Right cardiac atrium (tissue), 5 donors: ENCODE measurements around the gene EDN2. TPM values are rescaled to one million over a fixed set of nuclear protein-coding genes. Genes with fewer than 3 reads are reported as not detected.

ENCODE experiments used
- ATAC-seq, 2 donors: fragments of 200-7000 bp; cut with Tn5 transposase; one replicate each; pipeline versions ENCODE4 v1.8.0 to v1.9.1; 2020; ENCODE audit warnings: moderate library complexity in 2 of 2, mild to moderate bottlenecking in 1 of 2
- DNase-seq, 3 donors: peaks; one replicate each; pipeline ENCODE4 v3.0.0-alpha.2; 2020
- H3K27ac ChIP-seq: one replicate; pipeline ENCODE4 v1.5.1; 2013; ENCODE audit warnings: mild to moderate bottlenecking, low read length, control low read depth, moderate library complexity
- H3K27me3 ChIP-seq: one replicate; pipeline ENCODE4 v1.6.1; 2013; ENCODE audit not compliant: control insufficient read depth, insufficient read depth
- H3K4me1 ChIP-seq: one replicate; pipeline ENCODE4 v1.6.1; 2013; ENCODE audit warnings: low read length; ENCODE audit not compliant: control insufficient read depth, insufficient read depth
- H3K4me3 ChIP-seq: one replicate; pipeline ENCODE4 v1.5.1; 2013; ENCODE audit warnings: low read length, control low read depth
- H3K9me3 ChIP-seq: one replicate; pipeline ENCODE4 v1.6.1; 2013; ENCODE audit warnings: low read length; ENCODE audit not compliant: control insufficient read depth
- WGBS: extraction: QIAGEN DNeasy Blood & Tissue Kit; methylation state at CpG from one replicate; pipeline ENCODE4 v1.1.7; 2013; 5-methylcytosine and 5-hydroxymethylcytosine counted together
- intact Hi-C, 4 donors: fragments of 100-400 bp; cut with DNase I; formaldehyde crosslinking; loops; one replicate each; pipeline versions ENCODE4 v1.11.0 to v1.14.0; 2022 to 2023
- polyA plus RNA-seq: library from polyadenylated mRNA; stranded (reverse); fragments of 200-250 nt; gene quantifications from one replicate; pipeline ENCODE4 v1.2.3, GENCODE V29; 2013
- total RNA-seq, 4 donors: library from RNA; stranded (reverse); fragmentation: NEBNext Ultra II Directional; extraction: Animal tissue kit (Norgen Biotek cat#: 25700); gene quantifications; one replicate each; pipeline ENCODE4 v1.2.1, GENCODE V29; 2021
- donor health status: healthy with polysubstance abuse.
- donor health status: DM: no; HTN: yes; CAD: no.
- donor health status: DM: no; HTN: no; CAD: no.
- donor health status: DM: no; HTN: yes; CAD: no; lungs with severe emphysema.
- donor health status: DM: yes; HTN: yes; CAD: no.

EDN2 gene
- total and polyA plus RNA-seq, 5 donors: 0.07 to 0.56 (median 0.37) TPM

DNA sequence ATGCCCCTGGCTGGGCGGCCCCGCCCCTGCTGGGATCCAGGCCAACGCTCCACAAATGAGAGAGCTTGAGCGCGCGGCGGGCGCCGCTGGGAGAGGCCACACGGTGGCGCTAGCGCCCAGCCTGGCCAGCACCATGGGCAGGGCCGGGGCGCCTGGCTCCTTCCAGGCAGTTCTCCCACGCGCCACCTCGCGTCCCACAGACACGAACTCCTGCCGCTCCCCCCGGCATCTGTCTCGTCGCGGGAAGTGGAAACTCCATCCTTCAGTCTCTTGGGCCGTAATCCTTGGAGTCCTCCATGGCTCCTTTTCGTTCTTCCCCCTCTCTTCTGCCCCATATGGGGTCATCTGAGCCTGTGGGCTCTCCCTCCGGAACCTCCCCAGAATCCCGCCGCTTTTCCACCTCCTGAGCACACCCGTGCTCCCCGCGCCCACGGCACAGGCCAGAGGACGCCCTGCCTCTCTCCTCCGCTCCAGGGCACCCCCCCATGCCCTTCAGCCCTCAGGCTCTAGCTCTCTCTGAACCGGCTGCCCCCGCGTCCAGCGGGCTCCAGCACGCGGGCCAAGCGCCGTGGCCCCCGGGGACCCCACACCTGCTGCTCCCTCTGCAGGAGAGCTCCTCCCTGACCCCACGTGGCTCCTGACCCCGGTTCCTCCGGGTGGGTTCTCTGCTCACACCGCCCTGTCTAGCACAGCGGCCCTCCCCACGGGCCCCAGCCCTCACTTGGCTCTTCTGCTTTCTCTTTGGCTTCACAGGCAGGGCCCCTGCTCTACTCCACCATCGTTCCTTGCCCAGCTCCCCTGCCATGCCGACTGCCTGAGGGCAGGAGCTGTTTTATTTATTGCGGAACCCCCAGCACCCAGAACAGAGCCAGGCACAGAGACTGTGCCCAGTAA is 31.9 kb upstream of the EDN2 start:
- peak; percentile 90 to 98 (median 97) for DNase-seq
- peak overlapping the region; percentile 37 for H3K4me3 ChIP-seq
- H3K4me1 ChIP-seq: peaks cover 3% of the 10 kb centered on the region
- ATAC-seq: peak; percentile 93 to 95
- no peaks in the 10 kb centered on the region for H3K27me3 ChIP-seq
- intact Hi-C loops: no loop called here
- no peak overlapping the region for H3K27ac ChIP-seq
- WGBS: 14% methylated on average over 53 of the region's 53 CpGs
- H3K9me3 ChIP-seq: no peaks in the 10 kb centered on the region

DNA sequence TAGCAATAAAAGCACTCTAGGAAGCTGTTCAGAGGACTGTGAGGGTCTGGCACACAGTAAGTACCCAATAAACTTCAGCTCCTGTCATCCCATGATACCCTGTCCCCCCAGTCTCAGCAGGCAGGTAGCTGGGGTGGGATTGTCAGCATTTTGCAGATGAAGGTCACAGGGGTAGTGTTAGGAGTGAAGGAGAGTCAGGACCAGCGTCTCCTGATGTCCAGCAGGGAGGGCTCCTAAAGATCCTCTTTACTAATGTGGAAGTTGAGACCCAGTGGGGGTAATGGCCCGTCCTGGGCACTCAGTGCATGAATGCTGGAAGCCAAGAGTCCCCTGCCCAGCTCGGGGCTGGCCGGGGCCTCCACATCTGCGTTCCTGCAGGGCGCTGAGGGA is 31.3 kb upstream of the EDN2 start:
- H3K4me1 ChIP-seq: peaks cover 3% of the 10 kb centered on the region
- WGBS: 9% methylated on average over 6 of the region's 6 CpGs
- no peak for DNase-seq
- intact Hi-C loops: no loop called here
- H3K4me3 ChIP-seq: no peak overlapping the region
- H3K9me3 ChIP-seq: no peaks in the 10 kb centered on the region
- H3K27ac ChIP-seq: peak overlapping the region; percentile 28
- no peaks in the 10 kb centered on the region for H3K27me3 ChIP-seq
- no peak for ATAC-seq

DNA sequence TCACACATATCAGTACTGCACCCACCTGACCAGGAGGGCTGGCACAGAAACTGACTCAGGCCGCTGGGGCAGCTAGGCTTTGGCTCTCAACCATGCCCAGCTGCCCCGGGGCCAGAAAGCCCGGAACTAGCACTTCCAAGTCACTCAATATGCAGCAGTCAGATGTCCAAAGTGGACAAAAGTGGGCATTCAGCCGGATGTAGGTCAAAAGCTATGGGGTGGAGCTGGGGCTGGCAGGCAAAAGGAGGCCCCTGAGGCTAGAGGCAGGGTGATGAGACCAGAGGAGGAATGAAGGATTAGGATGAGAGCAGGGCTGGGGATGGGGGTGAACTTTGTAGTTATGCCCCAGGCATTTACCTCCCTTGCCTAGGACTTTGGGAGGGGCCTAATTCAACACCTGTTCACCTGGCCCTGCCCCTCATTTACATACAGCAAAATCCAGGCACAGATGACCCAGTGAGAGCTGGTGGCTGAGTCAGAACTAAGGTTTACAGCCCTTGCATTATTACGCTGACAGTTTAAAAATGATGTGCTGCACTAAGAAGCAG is 30.7 kb upstream of the EDN2 start:
- no peaks in the 10 kb centered on the region for H3K27me3 ChIP-seq
- H3K4me1 ChIP-seq: peaks cover 3% of the 10 kb centered on the region
- ATAC-seq (no peak), DNase-seq (peak in 1 of 3 donors; percentile 62)
- 57% methylated on average over 5 of the region's 5 CpGs for WGBS
- H3K27ac ChIP-seq: no peak overlapping the region
- H3K4me3 ChIP-seq: no peak overlapping the region
- intact Hi-C loops: no loop called here
- H3K9me3 ChIP-seq: no peaks in the 10 kb centered on the region

DNA sequence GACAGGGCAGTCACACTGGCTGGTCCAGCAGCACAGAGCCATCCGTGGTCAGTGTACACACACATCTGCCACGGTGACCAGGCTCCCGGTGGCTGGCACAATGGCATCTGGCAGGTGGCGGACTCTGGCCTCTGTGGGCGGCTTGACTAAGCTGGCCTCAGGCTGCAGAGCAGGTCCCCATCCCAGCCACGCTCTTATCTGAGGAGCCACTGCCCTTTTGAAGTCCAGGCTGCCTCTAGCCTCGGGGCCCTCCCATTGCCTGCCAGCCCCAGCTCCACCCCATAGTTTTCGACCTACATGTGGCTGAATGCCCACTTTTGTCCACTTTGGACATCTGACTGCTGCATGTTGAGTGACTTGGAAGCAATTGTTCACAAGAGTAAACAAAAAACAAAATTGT is 29.9 kb upstream of the EDN2 start:
- intact Hi-C loops: no loop called here

DNA sequence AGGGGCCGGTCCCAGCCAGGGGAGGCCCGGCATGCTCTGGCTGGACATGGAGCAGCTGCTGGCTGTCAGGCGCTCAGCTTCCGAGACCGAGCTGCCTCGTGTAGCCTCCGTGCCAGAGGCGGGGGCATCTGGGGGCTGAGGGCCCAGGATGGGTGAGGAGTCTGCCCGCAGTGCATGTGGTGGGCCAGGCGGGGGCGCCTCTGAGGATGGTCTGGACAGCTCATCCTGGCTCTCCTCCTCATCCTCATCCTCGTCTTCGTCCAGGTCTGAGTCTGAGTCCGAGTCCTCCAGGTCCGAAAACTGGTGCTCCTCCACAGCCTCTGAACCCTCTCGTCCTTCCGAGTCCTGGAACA is 28.9 kb upstream of the EDN2 start:
- WGBS: 77% methylated on average over 17 of the region's 17 CpGs
- Histone ChIP-seq H3K9me3 (no peaks in the 10 kb centered on the region), H3K27ac (no peak overlapping the region), H3K4me1 (peaks cover 3% of the 10 kb centered on the region), H3K27me3 (no peaks in the 10 kb centered on the region), H3K4me3 (no peak overlapping the region)
- intact Hi-C loops: no loop called here
- DNase-seq (peak in 1 of 3 donors; percentile 56), ATAC-seq (no peak)

More for the DNA sequence above, 29.9 kb upstream of the EDN2 start:
- WGBS: 72% methylated on average over 8 of the region's 8 CpGs
- H3K27ac ChIP-seq: no peak overlapping the region
- ATAC-seq (no peak), DNase-seq (peak in 1 of 3 donors; percentile 51)
- H3K4me3 ChIP-seq: no peak overlapping the region
- H3K9me3 ChIP-seq: no peaks in the 10 kb centered on the region
- peaks cover 3% of the 10 kb centered on the region for H3K4me1 ChIP-seq
- H3K27me3 ChIP-seq: no peaks in the 10 kb centered on the region

DNA sequence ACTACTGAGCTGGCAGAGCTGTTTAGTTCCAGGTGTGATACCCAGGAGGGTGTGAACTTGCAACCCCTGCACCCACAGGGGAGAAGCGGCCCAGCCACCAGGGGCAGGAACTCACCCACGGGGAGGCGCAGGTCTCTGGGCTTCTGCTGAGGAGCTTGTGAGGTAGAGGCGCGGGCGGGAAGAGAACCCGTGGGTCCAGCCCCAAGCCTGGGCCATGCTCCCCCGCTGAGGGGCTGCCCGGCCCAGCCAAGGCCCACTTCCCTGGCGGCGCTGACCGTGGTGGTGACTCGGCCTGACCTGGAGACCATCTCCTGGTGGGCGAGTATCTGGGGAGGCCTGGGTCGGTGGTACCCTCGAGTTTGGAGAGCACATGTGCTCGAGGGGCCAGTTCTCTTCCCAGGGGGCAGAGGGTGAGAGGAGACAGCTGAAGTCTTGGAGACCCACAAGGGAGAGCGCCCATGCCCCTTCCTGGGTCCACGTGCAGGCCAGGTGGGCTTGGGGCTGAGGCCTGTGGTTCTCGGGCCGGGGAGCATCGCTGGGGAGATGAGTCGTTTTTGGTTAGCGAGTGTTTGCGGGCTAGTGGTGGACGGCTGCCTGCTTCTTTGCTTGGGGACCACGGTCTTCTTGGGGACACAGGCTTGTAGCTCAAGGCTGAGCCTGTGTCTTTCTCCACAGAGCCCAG is 28.4 kb upstream of the EDN2 start:
- Histone ChIP-seq H3K9me3 (no peaks in the 10 kb centered on the region), H3K27ac (no peak overlapping the region), H3K27me3 (no peaks in the 10 kb centered on the region), H3K4me1 (peaks cover 3% of the 10 kb centered on the region), H3K4me3 (no peak overlapping the region)
- no peak for ATAC-seq
- 90% methylated on average over 27 of the region's 27 CpGs for WGBS
- intact Hi-C loops: no loop called here
- DNase-seq: peak in 2 of 3 donors; percentile 51 to 63

DNA sequence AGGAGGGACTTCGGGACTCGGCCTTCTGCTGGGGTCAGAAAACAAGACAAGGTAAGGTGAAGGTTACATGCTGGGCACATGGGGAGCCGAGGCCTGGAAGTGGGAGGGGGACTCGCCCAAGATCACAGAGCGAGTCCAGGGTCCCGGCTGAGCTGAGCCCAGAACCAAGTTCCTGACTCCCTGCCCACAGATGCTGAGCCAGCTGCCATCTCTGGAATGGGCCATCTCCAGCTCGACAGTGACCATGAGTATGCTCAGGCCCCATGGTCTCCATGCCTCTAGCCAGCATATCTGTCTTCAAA is 26.7 kb upstream of the EDN2 start:
- Histone ChIP-seq H3K4me3 (no peak overlapping the region), H3K27ac (no peak overlapping the region), H3K4me1 (peaks cover 3% of the 10 kb centered on the region), H3K9me3 (no peaks in the 10 kb centered on the region), H3K27me3 (no peaks in the 10 kb centered on the region)
- DNase-seq (peak in 2 of 3 donors; percentile 31 to 36), ATAC-seq (no peak)
- WGBS: 95% methylated on average over 7 of the region's 7 CpGs
- intact Hi-C loops: no loop called here

DNA sequence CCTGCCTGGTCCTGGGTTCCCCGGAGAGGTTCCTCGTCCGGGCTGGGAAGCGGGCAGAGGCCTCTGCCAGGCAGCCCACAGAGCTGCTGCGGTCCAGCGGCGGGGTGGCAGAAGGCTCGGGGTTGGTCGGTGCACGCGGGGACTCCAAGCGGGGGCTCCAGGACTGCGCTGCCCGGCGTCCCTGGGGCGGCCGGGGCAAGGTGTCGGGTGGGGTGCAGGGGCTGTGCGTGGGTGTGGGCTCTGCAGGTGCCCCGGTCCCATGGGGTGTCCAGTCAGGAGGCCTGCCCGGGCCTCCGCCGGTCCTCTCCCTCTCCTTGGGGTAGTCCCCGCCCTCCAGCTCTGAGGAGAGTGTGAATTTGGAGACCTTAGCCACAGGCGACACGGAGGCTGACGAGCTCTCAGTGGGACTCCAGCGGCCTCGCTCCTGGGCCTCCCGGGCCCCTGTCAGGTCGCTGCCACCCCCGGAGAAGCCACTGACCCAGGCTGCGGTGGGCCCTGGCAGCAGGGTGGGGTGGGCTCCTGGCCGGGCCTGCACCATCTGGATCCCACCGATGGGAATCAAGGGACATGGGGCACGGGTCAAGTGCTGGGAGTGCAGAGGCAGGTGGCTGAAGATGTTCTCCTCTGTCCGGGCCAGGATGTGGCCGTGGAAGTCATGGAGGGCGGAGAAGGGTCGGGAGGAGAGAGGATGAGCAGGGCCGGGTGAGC is 26.2 kb upstream of the EDN2 start:
- peak in 1 of 2 donors; percentile 9 for ATAC-seq
- Histone ChIP-seq H3K4me1 (peaks cover under 1% of the 10 kb centered on the region), H3K27me3 (no peaks in the 10 kb centered on the region), H3K27ac (no peak overlapping the region), H3K9me3 (no peaks in the 10 kb centered on the region), H3K4me3 (no peak overlapping the region)
- WGBS: 95% methylated on average over 41 of the region's 41 CpGs
- intact Hi-C loops: no loop called here
- DNase-seq: peak in 2 of 3 donors; percentile 44 to 51

DNA sequence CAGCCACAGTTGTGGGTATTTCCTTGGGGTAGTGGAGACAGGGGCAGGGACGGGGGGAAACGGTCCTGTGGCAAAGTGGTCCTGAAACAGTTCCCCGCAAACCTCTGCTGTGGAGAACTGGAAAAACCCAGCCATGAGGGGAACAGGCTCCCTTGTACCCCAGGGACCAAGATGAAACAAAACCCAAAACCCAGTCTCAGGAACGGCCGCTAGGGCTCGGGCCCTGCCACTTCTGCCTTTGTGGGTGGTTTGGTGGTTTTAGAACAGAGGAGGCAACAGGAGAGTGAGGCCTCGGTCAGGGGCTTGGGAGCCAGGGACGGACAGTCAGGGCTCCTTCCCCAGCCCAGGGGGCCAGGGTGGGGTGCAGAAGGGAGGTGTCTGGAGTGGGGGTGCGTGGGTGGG is 24.8 kb upstream of the EDN2 start:
- Histone ChIP-seq H3K27ac (no peak overlapping the region), H3K4me3 (no peak overlapping the region), H3K9me3 (no peaks in the 10 kb centered on the region), H3K4me1 (no peaks in the 10 kb centered on the region), H3K27me3 (no peaks in the 10 kb centered on the region)
- 82% methylated on average over 9 of the region's 9 CpGs for WGBS
- intact Hi-C loops: no loop called here
- DNase-seq: peak in 1 of 3 donors; percentile 36
- no peak for ATAC-seq

DNA sequence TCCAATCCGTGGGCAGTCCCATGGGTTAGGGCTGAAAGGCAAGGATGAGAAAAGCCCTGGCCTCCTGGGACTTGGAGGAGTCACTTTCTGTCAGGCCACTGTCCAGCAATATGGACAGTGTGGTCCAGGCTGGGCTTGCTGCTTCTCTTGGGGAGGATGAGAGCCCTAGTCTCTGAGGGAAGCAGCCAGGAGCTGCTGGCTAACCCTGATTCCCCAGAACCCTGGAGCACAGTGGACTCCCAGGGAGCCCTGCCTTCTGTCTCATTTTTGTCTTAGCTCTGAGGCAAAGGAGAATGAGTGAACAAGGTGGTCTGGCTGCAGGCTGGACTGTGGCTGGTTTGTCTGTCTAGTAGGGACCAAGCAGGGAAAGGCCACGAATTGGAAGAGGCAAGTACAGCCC is 23.8 kb upstream of the EDN2 start:
- no peak for DNase-seq
- intact Hi-C loops: no loop called here
- 74% methylated on average over 2 of the region's 2 CpGs for WGBS

DNA sequence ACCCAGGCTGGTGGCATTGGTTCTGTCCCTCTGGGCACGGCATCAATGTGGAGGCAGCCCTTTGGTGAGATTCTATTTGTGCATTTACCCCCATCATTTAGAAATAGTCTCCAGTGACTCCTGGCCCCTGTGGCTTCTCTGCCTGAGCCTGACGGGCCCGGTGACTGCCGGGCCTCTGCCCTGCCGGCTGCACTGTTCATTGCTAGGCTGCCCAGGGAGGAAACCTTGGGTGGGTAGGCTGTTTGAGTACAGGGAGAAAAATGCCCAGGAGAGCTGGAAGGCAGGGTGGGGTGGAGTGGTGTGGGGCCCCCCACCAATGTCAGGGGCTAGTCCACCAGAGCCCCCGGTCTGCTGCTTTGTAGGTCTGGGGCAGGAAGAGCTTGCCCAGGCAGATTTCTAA is 23.4 kb upstream of the EDN2 start:
- H3K27ac ChIP-seq: no peak overlapping the region
- no peaks in the 10 kb centered on the region for H3K27me3 ChIP-seq
- intact Hi-C loops: no loop called here
- H3K4me3 ChIP-seq: no peak overlapping the region
- H3K9me3 ChIP-seq: no peaks in the 10 kb centered on the region
- no peak for ATAC-seq
- DNase-seq: peak in 1 of 3 donors; percentile 28
- WGBS: 91% methylated on average over 6 of the region's 6 CpGs
- no peaks in the 10 kb centered on the region for H3K4me1 ChIP-seq

More for the DNA sequence above, 23.8 kb upstream of the EDN2 start:
- no peak for ATAC-seq
- no peaks in the 10 kb centered on the region for H3K4me1 ChIP-seq
- no peak overlapping the region for H3K27ac ChIP-seq
- H3K9me3 ChIP-seq: no peaks in the 10 kb centered on the region
- no peaks in the 10 kb centered on the region for H3K27me3 ChIP-seq
- H3K4me3 ChIP-seq: no peak overlapping the region
